Spleen (tissue), 7 donors: Measurements from ENCODE around the gene TLCD3B.

Experiments
- POLR2A ChIP-seq, 3 donors: fragments of 450-650 bp; IDR thresholded peaks; one replicate each; pipeline ENCODE4 v1.5.1; 2017; ENCODE audit warnings: antibody characterized with exemption in 3 of 3, mild to moderate bottlenecking in 1 of 3
- POLR2AphosphoS5 ChIP-seq, 3 donors: sonication (generic); formaldehyde crosslinking; IDR thresholded peaks; one replicate each; pipeline ENCODE4 v1.5.1; 2017; ENCODE audit warnings: antibody characterized with exemption in 3 of 3
- TF ChIP-seq, protein P1 (sequence below), 11 experiments: fragments of 200-600 bp in 7 of 11; fragments of 450-650 bp in 4 of 11; sonication (generic) in 4 of 11; IDR thresholded peaks in 8 of 11; conservative IDR thresholded peaks in 3 of 11; 1 replicate in 7 of 11; 2 replicates in 4 of 11; pipeline versions ENCODE4 v1.4.0 to v1.8.0; 2016 to 2021; ENCODE audit warnings: antibody characterized with exemption in 11 of 11, inconsistent platforms in 4 of 11, mild to moderate bottlenecking in 1 of 11
- donor health status: DM: no; HTN: no; CAD: no; lungs with moderate emphysema.
- donor health status: DM: no; HTN: no; CAD: no.
- donor health status: DM: no; HTN: no; CAD: no.

DNA sequence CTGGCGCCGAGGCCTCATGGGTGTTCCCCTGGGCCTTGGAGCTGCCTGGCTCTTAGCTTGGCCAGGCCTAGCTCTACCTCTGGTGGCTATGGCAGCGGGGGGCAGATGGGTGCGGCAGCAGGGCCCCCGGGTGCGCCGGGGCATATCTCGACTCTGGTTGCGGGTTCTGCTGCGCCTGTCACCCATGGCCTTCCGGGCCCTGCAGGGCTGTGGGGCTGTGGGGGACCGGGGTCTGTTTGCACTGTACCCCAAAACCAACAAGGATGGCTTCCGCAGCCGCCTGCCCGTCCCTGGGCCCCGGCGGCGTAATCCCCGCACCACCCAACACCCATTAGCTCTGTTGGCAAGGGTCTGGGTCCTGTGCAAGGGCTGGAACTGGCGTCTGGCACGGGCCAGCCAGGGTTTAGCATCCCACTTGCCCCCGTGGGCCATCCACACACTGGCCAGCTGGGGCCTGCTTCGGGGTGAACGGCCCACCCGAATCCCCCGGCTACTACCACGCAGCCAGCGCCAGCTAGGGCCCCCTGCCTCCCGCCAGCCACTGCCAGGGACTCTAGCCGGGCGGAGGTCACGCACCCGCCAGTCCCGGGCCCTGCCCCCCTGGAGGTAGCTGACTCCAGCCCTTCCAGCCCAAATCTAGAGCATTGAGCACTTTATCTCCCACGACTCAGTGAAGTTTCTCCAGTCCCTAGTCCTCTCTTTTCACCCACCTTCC lies 43.5 kb downstream of the TLCD3B start:
- TF ChIP-seq, protein P1, sequence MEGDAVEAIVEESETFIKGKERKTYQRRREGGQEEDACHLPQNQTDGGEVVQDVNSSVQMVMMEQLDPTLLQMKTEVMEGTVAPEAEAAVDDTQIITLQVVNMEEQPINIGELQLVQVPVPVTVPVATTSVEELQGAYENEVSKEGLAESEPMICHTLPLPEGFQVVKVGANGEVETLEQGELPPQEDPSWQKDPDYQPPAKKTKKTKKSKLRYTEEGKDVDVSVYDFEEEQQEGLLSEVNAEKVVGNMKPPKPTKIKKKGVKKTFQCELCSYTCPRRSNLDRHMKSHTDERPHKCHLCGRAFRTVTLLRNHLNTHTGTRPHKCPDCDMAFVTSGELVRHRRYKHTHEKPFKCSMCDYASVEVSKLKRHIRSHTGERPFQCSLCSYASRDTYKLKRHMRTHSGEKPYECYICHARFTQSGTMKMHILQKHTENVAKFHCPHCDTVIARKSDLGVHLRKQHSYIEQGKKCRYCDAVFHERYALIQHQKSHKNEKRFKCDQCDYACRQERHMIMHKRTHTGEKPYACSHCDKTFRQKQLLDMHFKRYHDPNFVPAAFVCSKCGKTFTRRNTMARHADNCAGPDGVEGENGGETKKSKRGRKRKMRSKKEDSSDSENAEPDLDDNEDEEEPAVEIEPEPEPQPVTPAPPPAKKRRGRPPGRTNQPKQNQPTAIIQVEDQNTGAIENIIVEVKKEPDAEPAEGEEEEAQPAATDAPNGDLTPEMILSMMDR (IDR thresholded peaks at IDR 0.05 in 8 of 11, conservative IDR thresholded peaks at IDR 0.05 in 3 of 11) = no peak
- TF ChIP-seq POLR2AphosphoS5 (IDR thresholded peaks at IDR 0.05) (peak in 1 of 3 donors; percentile 19), POLR2A (IDR thresholded peaks at IDR 0.05) (no peak)
